Osteocyte (in vitro differentiated cells): ENCODE results near the gene KCNC1. TPM values are rescaled to one million over a fixed set of nuclear protein-coding genes. Genes with fewer than 3 reads are reported as not detected.

Experiments used
- DNase-seq: peaks from one replicate; pipeline ENCODE4 v3.0.0; 2021; ENCODE audit warnings: mixed read lengths; ENCODE audit not compliant: unreplicated experiment; ENCODE audit errors: extremely low spot score
- H3K27ac Mint-ChIP-seq: one replicate; pipeline ENCODE4 v1.8.0; 2021; ENCODE audit warnings: mild to moderate bottlenecking, mixed read lengths; ENCODE audit not compliant: unreplicated experiment
- H3K27me3 Mint-ChIP-seq: one replicate; pipeline ENCODE4 v1.8.0; 2021; ENCODE audit warnings: mixed read lengths; ENCODE audit not compliant: unreplicated experiment
- H3K36me3 Mint-ChIP-seq: one replicate; pipeline ENCODE4 v1.8.0; 2021; ENCODE audit warnings: mixed read lengths; ENCODE audit not compliant: unreplicated experiment
- H3K4me1 Mint-ChIP-seq: one replicate; pipeline ENCODE4 v1.8.0; 2021; ENCODE audit warnings: mixed read lengths; ENCODE audit not compliant: unreplicated experiment
- H3K4me3 Mint-ChIP-seq: one replicate; pipeline ENCODE4 v1.8.0; 2021; ENCODE audit warnings: mild to moderate bottlenecking, moderate library complexity, mixed read lengths; ENCODE audit not compliant: unreplicated experiment
- H3K9me3 Mint-ChIP-seq: one replicate; pipeline ENCODE4 v1.8.0; 2021; ENCODE audit warnings: mixed read lengths; ENCODE audit not compliant: unreplicated experiment
- total RNA-seq: library from RNA; stranded (reverse); gene quantifications from 2 replicates; pipeline ENCODE4 v1.2.1, GENCODE V29; 2021
- TF ChIP-seq, protein P1 (sequence below): fragments of 200-600 bp; sonication (generic); IDR thresholded peaks from 2 replicates; pipeline ENCODE4 v1.5.0; 2021; ENCODE audit warnings: antibody characterized with exemption, mild to moderate bottlenecking, moderate library complexity

The KCNC1 gene
- total RNA-seq, 1 donor from 2014 or later = not detected

GRCh38 chr11:17780668-17781067 lies 46.1 kb downstream of the KCNC1 start:
- no peak overlapping the region for H3K4me3 Mint-ChIP-seq
- no peak for DNase-seq
- H3K27ac Mint-ChIP-seq = no peak overlapping the region

DNA sequence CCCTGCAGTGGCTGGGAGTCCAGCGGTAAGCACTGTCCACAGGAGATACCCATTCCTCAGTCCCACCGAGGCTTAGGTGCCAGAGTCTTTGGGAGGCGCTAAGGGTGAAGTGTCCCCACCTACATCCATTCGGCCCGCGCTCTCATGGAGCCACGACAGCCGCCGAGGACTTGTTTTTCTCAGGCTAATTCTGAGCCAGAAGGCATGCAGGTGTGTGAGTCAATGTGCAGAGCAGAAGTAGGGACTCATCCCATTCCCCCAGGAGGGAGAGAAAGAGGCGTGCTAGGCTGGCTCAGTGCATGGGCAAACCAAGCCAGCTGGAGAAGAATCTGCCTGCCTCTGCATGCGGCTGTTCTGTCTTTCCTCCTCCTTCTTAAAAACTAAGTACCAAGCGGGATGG lies 46.6 kb downstream of the KCNC1 start:
- H3K4me3 Mint-ChIP-seq = no peak overlapping the region
- TF ChIP-seq, protein P1, sequence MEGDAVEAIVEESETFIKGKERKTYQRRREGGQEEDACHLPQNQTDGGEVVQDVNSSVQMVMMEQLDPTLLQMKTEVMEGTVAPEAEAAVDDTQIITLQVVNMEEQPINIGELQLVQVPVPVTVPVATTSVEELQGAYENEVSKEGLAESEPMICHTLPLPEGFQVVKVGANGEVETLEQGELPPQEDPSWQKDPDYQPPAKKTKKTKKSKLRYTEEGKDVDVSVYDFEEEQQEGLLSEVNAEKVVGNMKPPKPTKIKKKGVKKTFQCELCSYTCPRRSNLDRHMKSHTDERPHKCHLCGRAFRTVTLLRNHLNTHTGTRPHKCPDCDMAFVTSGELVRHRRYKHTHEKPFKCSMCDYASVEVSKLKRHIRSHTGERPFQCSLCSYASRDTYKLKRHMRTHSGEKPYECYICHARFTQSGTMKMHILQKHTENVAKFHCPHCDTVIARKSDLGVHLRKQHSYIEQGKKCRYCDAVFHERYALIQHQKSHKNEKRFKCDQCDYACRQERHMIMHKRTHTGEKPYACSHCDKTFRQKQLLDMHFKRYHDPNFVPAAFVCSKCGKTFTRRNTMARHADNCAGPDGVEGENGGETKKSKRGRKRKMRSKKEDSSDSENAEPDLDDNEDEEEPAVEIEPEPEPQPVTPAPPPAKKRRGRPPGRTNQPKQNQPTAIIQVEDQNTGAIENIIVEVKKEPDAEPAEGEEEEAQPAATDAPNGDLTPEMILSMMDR = no peak
- DNase-seq = no peak
- no peaks in the 10 kb centered on the region for H3K9me3 Mint-ChIP-seq
- no peaks in the 10 kb centered on the region for H3K4me1 Mint-ChIP-seq
- no peak overlapping the region for H3K27ac Mint-ChIP-seq
- no peaks in the 10 kb centered on the region for H3K27me3 Mint-ChIP-seq
- H3K36me3 Mint-ChIP-seq = no peaks in the 10 kb centered on the region

More at GRCh38 chr11:17780668-17781067, 46.1 kb downstream of the KCNC1 start:
- no peaks in the 10 kb centered on the region for H3K27me3 Mint-ChIP-seq
- H3K4me1 Mint-ChIP-seq = no peaks in the 10 kb centered on the region
- no peaks in the 10 kb centered on the region for H3K9me3 Mint-ChIP-seq
- H3K36me3 Mint-ChIP-seq = no peaks in the 10 kb centered on the region
- TF ChIP-seq, protein P1 = no peak

GRCh38 chr11:17781626-17782025 lies 47.0 kb downstream of the KCNC1 start:
- Mint-ChIP-seq H3K27me3 (no peaks in the 10 kb centered on the region), H3K27ac (no peak overlapping the region), H3K4me1 (no peaks in the 10 kb centered on the region), H3K9me3 (no peaks in the 10 kb centered on the region), H3K4me3 (no peak overlapping the region), H3K36me3 (no peaks in the 10 kb centered on the region)
- no peak for DNase-seq
- TF ChIP-seq, protein P1 = no peak

GRCh38 chr11:17782145-17782544 lies 47.6 kb downstream of the KCNC1 start:
- TF ChIP-seq, protein P1 = no peak
- Mint-ChIP-seq H3K9me3 (no peaks in the 10 kb centered on the region), H3K36me3 (no peaks in the 10 kb centered on the region), H3K27ac (no peak overlapping the region), H3K4me3 (no peak overlapping the region), H3K27me3 (no peaks in the 10 kb centered on the region), H3K4me1 (peaks cover 5% of the 10 kb centered on the region)
- no peak for DNase-seq

GRCh38 chr11:17782603-17783337 lies 48.2 kb downstream of the KCNC1 start:
- no peak overlapping the region for H3K27ac Mint-ChIP-seq
- H3K36me3 Mint-ChIP-seq = no peaks in the 10 kb centered on the region
- peaks cover 8% of the 10 kb centered on the region for H3K4me1 Mint-ChIP-seq
- DNase-seq = no peak
- H3K27me3 Mint-ChIP-seq = no peaks in the 10 kb centered on the region
- TF ChIP-seq, protein P1 = no peak
- H3K9me3 Mint-ChIP-seq = no peaks in the 10 kb centered on the region
- H3K4me3 Mint-ChIP-seq = no peak overlapping the region
